NCI-H2081 treated with DMSO at 0.1 percent for 48 hours (cell line): ENCODE measurements around the gene MARK3.

Experiments used
- DNase-seq: peaks from one replicate; lab custom pipeline; 2025; lab: John Stamatoyannopoulos, UW

The MARK3 gene

GRCh38 chr14:103550451-103551337 lies 165.5 kb downstream of the MARK3 start:
- no peak for DNase-seq

- no peak for DNase-seq
Measured at GRCh38 chr14:103551338-103551762, 166.1 kb downstream of the MARK3 start.

GRCh38 chr14:103552011-103552845 lies 167.0 kb downstream of the MARK3 start:
- DNase-seq: no peak

GRCh38 chr14:103552846-103553210 lies 167.6 kb downstream of the MARK3 start:
- DNase-seq: no peak
